GM12878 (cell line): ENCODE data around the gene EML3. TPM values are rescaled to one million over a fixed set of nuclear protein-coding genes. Genes with fewer than 3 reads are reported as not detected.

Experiments
- ATAC-seq: fragments of 200-7000 bp; cut with Tn5 transposase; 3 replicates; pipeline ENCODE4 v1.9.1; 2020; ENCODE audit warnings: mild to moderate bottlenecking, moderate library complexity
- BruUV-seq: library from RNA; stranded (reverse); fragments of 400-500 nt; replicated peaks from 2 replicates; lab custom pipeline; 2021; lab: Mats Ljungman, UMichigan
- CTCF ChIA-PET: fragments of 300-600 bp; sonication (Branson Sonifier 250); formaldehyde crosslinking; extraction: SDS; loops from one replicate; lab custom pipeline; 2021; ENCODE audit warnings: inconsistent platforms; lab: Yijun Ruan, JAX
- POLR2A ChIA-PET: fragments of 350-600 bp; formaldehyde crosslinking; extraction: SDS; loops from one replicate; lab custom pipeline; 2021; ENCODE audit warnings: inconsistent platforms; lab: Charles Lee
- RAD21 ChIA-PET: fragments of 300-600 bp; sonication (Branson Sonifier 250); formaldehyde crosslinking; loops from one replicate; lab custom pipeline; 2023; ENCODE audit warnings: antibody characterized with exemption; ENCODE audit not compliant: unreplicated experiment; lab: Charles Lee
- SMC1A ChIA-PET: fragments of 300-600 bp; sonication (Branson Sonifier 250); formaldehyde crosslinking; loops from one replicate; lab custom pipeline; 2023; ENCODE audit not compliant: unreplicated experiment, uncharacterized antibody; lab: Charles Lee
- DNase-seq: peaks from one replicate; pipeline ENCODE4 v3.0.0-alpha.2; 2011; ENCODE audit warnings: low read depth, low spot score
- FAIRE-seq: peaks from 3 replicates; lab custom pipeline; 2011; peaks lifted over from hg19 to GRCh38; lab: Jason Lieb, UNC
- H2AFZ ChIP-seq: 2 replicates; pipeline ENCODE4 v1.6.0; 2011; ENCODE audit warnings: low read depth, low read length, control low read depth; ENCODE audit not compliant: control insufficient read depth
- H3K27ac ChIP-seq: 2 replicates; pipeline ENCODE4 v1.5.1; 2011; ENCODE audit warnings: control low read depth; ENCODE audit not compliant: control insufficient read depth, insufficient read depth
- H3K27me3 ChIP-seq, 2 experiments: replicated peaks in 1 of 2; 2 replicates each; pipeline versions ENCODE4 v1.6.0 to v1.6.1; 2011; ENCODE audit warnings: low read length in 1 of 2; ENCODE audit not compliant: control insufficient read depth in 2 of 2, insufficient read depth in 2 of 2
- H3K36me3 ChIP-seq, 2 experiments: 2 replicates each; pipeline ENCODE4 v1.5.1; 2011; ENCODE audit warnings: low read length in 1 of 2; ENCODE audit not compliant: control insufficient read depth in 2 of 2, insufficient read depth in 2 of 2
- H3K4me1 ChIP-seq: 2 replicates; pipeline ENCODE4 v1.6.1; 2011; ENCODE audit warnings: mild to moderate bottlenecking, low read length, moderate library complexity, mixed read lengths; ENCODE audit not compliant: control insufficient read depth, insufficient read depth
- H3K4me2 ChIP-seq: 2 replicates; pipeline ENCODE4 v1.6.0; 2011; ENCODE audit warnings: control low read depth; ENCODE audit not compliant: control insufficient read depth, insufficient read depth
- H3K4me3 ChIP-seq: fragments of 200-600 bp; sonication (generic); 2 replicates; pipeline ENCODE4 v1.5.1; 2016
- H3K79me2 ChIP-seq: 2 replicates; pipeline ENCODE4 v1.6.0; 2011; ENCODE audit warnings: low read length; ENCODE audit not compliant: control insufficient read depth, insufficient read depth
- H3K9ac ChIP-seq: 2 replicates; pipeline ENCODE4 v1.8.0; 2011; ENCODE audit warnings: low read length, control low read depth, mixed read lengths; ENCODE audit not compliant: control insufficient read depth, insufficient read depth
- H3K9me3 ChIP-seq: replicated peaks from 3 replicates; pipeline ENCODE4 v1.5.1; 2011; ENCODE audit warnings: mild to moderate bottlenecking, low read length; ENCODE audit not compliant: control insufficient read depth, insufficient read depth
- H4K20me1 ChIP-seq: 2 replicates; pipeline ENCODE4 v1.6.0; 2011; ENCODE audit not compliant: control insufficient read depth, insufficient read depth
- CHD1 ChIP-seq: IDR thresholded peaks from 2 replicates; pipeline ENCODE4 v1.6.1; 2012; ENCODE audit warnings: low read depth, low read length, improper control_type of control experiment
- ESRRA ChIP-seq: IDR thresholded peaks from 2 replicates; pipeline ENCODE4 v1.6.1; 2012; ENCODE audit warnings: mild to moderate bottlenecking, low read length, improper control_type of control experiment
- HDAC6 ChIP-seq: fragments of 200-600 bp; sonication (generic); IDR thresholded peaks from one replicate; pipeline ENCODE4 v1.8.0; 2017; ENCODE audit warnings: antibody characterized with exemption; ENCODE audit not compliant: unreplicated experiment
- JUNB ChIP-seq: IDR thresholded peaks from 2 replicates; pipeline ENCODE4 v1.6.1; 2016; ENCODE audit warnings: antibody characterized with exemption, mild to moderate bottlenecking
- KLF5 ChIP-seq: fragments of 450-650 bp; IDR thresholded peaks from 2 replicates; pipeline ENCODE4 v1.6.1; 2014; ENCODE audit warnings: mild to moderate bottlenecking; ENCODE audit not compliant: partially characterized antibody
- MXI1 ChIP-seq: fragments of 150-350 bp; IDR thresholded peaks from 2 replicates; pipeline ENCODE4 v1.6.1; 2011; ENCODE audit warnings: low read depth, mild to moderate bottlenecking, inconsistent platforms, low read length, improper control_type of control experiment
- NBN ChIP-seq: fragments of 450-650 bp; IDR thresholded peaks from 2 replicates; pipeline ENCODE4 v1.6.1; 2016
- NFXL1 ChIP-seq: fragments of 450-650 bp; IDR thresholded peaks from 2 replicates; pipeline ENCODE4 v1.6.1; 2017; ENCODE audit warnings: antibody characterized with exemption, mild to moderate bottlenecking, borderline replicate concordance
- NFYB ChIP-seq: IDR thresholded peaks from 2 replicates; pipeline ENCODE4 v1.6.1; 2011; ENCODE audit warnings: low read depth, mild to moderate bottlenecking, low read length, improper control_type of control experiment, moderate library complexity; ENCODE audit not compliant: insufficient read depth
- NR2F1 ChIP-seq: fragments of 450-650 bp; conservative IDR thresholded peaks from 2 replicates; pipeline ENCODE4 v1.6.1; 2017; ENCODE audit warnings: mild to moderate bottlenecking
- RBBP5 ChIP-seq: fragments of 200-600 bp; sonication (generic); conservative IDR thresholded peaks from 2 replicates; pipeline ENCODE4 v1.6.1; 2016
- YBX1 ChIP-seq: fragments of 450-650 bp; IDR thresholded peaks from 2 replicates; pipeline ENCODE4 v1.6.1; 2016; ENCODE audit warnings: antibody characterized with exemption
- YY1 ChIP-seq: IDR thresholded peaks from 2 replicates; pipeline ENCODE4 v1.6.1; 2011; ENCODE audit warnings: low read depth, mild to moderate bottlenecking, low read length
- WGBS: methylation state at CpG from one replicate; pipeline ENCODE4 v1.1.6; 2016; ENCODE audit warnings: low lambda C conversion rate; ENCODE audit not compliant: insufficient replicate concordance, insufficient coverage; ENCODE audit errors: missing lambda C conversion rate; 5-methylcytosine and 5-hydroxymethylcytosine counted together
- in situ Hi-C: fragments of 300-500 bp; cut with MboI; formaldehyde crosslinking; loops from 9 replicates; pipeline ENCODE4 v1.14.3; 2018; ENCODE audit warnings: mixed read lengths
- intact Hi-C: fragments of 100-400 bp; cut with micrococcal nuclease; formaldehyde crosslinking; loops from one replicate; pipeline ENCODE4 v1.14.2; 2022; ENCODE audit not compliant: unreplicated experiment
- polyA plus RNA-seq, 11 experiments: library from polyadenylated mRNA; depleted of rRNA in 4 of 11; unstranded in 6 of 11; stranded (reverse) in 5 of 11; fragments of >200 nt; fragmentation: Nextera tagmentation in 4 of 11; fragmentation: Illumina TruSeq in 1 of 11; extraction: Ambion mirVana in 4 of 11; extraction: Trizol in 1 of 11; gene quantifications; 1 replicate in 1 of 11; 2 replicates in 10 of 11; pipeline versions ENCODE4 v1.2.1 to v1.2.3, GENCODE V29; 2011 to 2016; ENCODE audit warnings: inconsistent platforms in 2 of 11, missing spikeins in 2 of 11, low read depth in 1 of 11
- total RNA-seq, 4 experiments: library from RNA; depleted of rRNA in 3 of 4; stranded (reverse); fragments of >200 nt in 3 of 4; fragmentation: Illumina TruSeq in 1 of 4; extraction: Trizol in 1 of 4; gene quantifications; 2 replicates each; pipeline versions ENCODE4 v1.2.1 to v1.2.3, GENCODE V29; 2013 to 2021
- TF ChIP-seq, protein P1 (sequence below): fragments of 150-350 bp; IDR thresholded peaks from 2 replicates; pipeline ENCODE4 v1.6.1; 2016; ENCODE audit warnings: low read depth, low read length

EML3 gene
- total and polyA plus RNA-seq, 10 of the 15 experiments (the other 5 are each of a cell fraction or from before 2014, with no cell fraction given): 0.58 to 82.5 (median 24.8) TPM

- TF ChIP-seq, protein P1, sequence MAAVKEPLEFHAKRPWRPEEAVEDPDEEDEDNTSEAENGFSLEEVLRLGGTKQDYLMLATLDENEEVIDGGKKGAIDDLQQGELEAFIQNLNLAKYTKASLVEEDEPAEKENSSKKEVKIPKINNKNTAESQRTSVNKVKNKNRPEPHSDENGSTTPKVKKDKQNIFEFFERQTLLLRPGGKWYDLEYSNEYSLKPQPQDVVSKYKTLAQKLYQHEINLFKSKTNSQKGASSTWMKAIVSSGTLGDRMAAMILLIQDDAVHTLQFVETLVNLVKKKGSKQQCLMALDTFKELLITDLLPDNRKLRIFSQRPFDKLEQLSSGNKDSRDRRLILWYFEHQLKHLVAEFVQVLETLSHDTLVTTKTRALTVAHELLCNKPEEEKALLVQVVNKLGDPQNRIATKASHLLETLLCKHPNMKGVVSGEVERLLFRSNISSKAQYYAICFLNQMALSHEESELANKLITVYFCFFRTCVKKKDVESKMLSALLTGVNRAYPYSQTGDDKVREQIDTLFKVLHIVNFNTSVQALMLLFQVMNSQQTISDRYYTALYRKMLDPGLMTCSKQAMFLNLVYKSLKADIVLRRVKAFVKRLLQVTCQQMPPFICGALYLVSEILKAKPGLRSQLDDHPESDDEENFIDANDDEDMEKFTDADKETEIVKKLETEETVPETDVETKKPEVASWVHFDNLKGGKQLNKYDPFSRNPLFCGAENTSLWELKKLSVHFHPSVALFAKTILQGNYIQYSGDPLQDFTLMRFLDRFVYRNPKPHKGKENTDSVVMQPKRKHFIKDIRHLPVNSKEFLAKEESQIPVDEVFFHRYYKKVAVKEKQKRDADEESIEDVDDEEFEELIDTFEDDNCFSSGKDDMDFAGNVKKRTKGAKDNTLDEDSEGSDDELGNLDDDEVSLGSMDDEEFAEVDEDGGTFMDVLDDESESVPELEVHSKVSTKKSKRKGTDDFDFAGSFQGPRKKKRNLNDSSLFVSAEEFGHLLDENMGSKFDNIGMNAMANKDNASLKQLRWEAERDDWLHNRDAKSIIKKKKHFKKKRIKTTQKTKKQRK: no peak
These were observed 7.1 kb downstream of the EML3 start (continued) for GRCh38 chr11:62605467-62605866.

DNA sequence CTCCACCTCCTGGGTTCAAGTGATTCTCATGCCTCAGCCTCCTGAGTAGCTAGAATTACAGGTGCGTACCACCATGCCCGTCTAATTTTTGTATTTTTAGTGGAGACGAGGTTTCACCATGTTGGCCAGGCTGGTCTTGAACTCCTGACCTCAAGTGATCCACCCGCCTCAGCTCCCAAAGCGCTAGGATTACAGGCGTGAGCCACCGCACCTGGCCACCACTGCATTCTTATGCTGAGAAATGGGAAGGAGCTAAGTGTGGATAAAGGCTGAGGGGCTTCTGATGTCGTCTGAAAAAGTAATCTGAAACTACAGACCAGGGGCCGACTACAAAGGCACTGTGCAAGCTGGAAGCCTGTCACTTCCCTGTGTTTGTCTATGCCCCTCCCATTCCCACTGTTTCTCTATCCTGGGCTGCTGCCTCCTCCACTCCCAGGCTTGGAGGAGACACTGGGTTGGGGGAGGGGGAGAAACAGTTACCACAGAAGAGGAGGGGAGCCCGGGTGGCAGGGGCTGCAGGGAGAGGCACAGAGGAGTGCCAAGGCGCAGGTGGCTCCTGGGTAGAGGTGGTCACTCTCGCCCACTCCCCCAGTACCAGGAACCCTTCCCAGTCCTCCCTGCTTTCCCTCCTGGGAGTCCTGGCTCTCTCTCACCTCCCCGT, 8.0 kb downstream of the EML3 start:
- H3K9ac ChIP-seq: no peak overlapping the region
- H4K20me1 ChIP-seq: no peaks in the 10 kb centered on the region; the same call in 1 of the 2 replicates
- no peaks in the 10 kb centered on the region for H3K9me3 ChIP-seq
- H2AFZ ChIP-seq: no peak overlapping the region
- CTCF ChIA-PET: no interaction called here
- POLR2A ChIA-PET: interaction anchor here (0.7 to 1.2 kb wide), 2 partner anchors 18 to 225 kb away, joined by 3 read pairs; partner anchors contain the start of gene B3GAT3
- TF ChIP-seq ESRRA: no peak
- no peak for TF ChIP-seq JUNB
- TF ChIP-seq NBN: no peak
- TF ChIP-seq CHD1: no peak
- no peak for TF ChIP-seq YBX1
- TF ChIP-seq YY1: no peak
- TF ChIP-seq MXI1: no peak
- TF ChIP-seq NR2F1: no peak
- no peak for TF ChIP-seq NFXL1
- TF ChIP-seq NFYB: no peak
- TF ChIP-seq HDAC6: no peak
- no peak for TF ChIP-seq KLF5
- no peak for TF ChIP-seq RBBP5
- TF ChIP-seq, all 136 proteins: peak for 0
- Histone ChIP-seq H3K4me3 (no peak overlapping the region), H3K27ac (no peak overlapping the region), H3K4me1 (peaks cover 12% of the 10 kb centered on the region), H3K27me3 (no peaks in the 10 kb centered on the region), H3K36me3 (peaks cover 3 to 15% of the 10 kb centered on the region in 2 experiments; a peak in 3 of 4 replicates), H3K4me2 (no peak overlapping the region), H3K79me2 (peaks cover 20% of the 10 kb centered on the region)
- intact Hi-C loops (loop anchor here (5.0 kb wide), 2 partner anchors 103 to 123 kb away; partner anchors contain the start of genes BSCL2, GNG3, HNRNPUL2 and TTC9C), in situ Hi-C loops (no loop called here)
- RAD21 ChIA-PET: interaction anchor here (0.5 to 0.9 kb wide), 2 partner anchors 13 to 164 kb away, joined by 4 to 5 read pairs; partner anchors contain the start of gene TUT1
- ATAC-seq (no peak), FAIRE-seq (no peak), DNase-seq (no peak)
- SMC1A ChIA-PET: no interaction called here
- BruUV-seq: no TSS peak
- 82% methylated on average over 13 of the region's 13 CpGs for WGBS
